IMR-90 (cell line): ENCODE data around the gene MEPCE. TPM values are rescaled to one million over a fixed set of nuclear protein-coding genes. Genes with fewer than 3 reads are reported as not detected.

Source experiments
- ATAC-seq: fragments of 200-7000 bp; cut with Tn5 transposase; 2 replicates; pipeline ENCODE4 v1.9.1; 2020; ENCODE audit warnings: low read depth, mild to moderate bottlenecking, moderate library complexity
- BruUV-seq: library from RNA; stranded (reverse); fragments of 400-500 nt; replicated peaks from 2 replicates; lab custom pipeline; 2021; lab: Mats Ljungman, UMichigan
- CTCF ChIA-PET: fragments of 300-600 bp; formaldehyde crosslinking; extraction: SDS; loops from one replicate; lab custom pipeline; 2021; ENCODE audit warnings: antibody characterized with exemption; lab: Yijun Ruan, JAX
- POLR2A ChIA-PET: fragments of 300-600 bp; sonication (Branson Sonifier 250); formaldehyde crosslinking; loops from one replicate; lab custom pipeline; 2022; ENCODE audit warnings: antibody characterized with exemption; ENCODE audit not compliant: unreplicated experiment; lab: Charles Lee
- DNase-seq: peaks from one replicate; pipeline ENCODE4 v3.0.0; 2013
- H2AFZ ChIP-seq: replicated peaks from 2 replicates; pipeline ENCODE3; 2013; ENCODE audit warnings: low read length, mild to moderate bottlenecking; ENCODE audit not compliant: poor library complexity
- H2AK5ac ChIP-seq: 2 replicates; pipeline ENCODE4 v1.6.1; 2013; ENCODE audit warnings: low read depth, low read length, inconsistent platforms
- H2AK9ac ChIP-seq: replicated peaks from 2 replicates; pipeline ENCODE3; 2013; ENCODE audit warnings: mild to moderate bottlenecking, low read depth, low read length, moderate library complexity; ENCODE audit not compliant: poor library complexity
- H2BK120ac ChIP-seq: 2 replicates; pipeline ENCODE4 v1.6.1; 2013; ENCODE audit warnings: low read depth, low read length, inconsistent platforms
- H2BK15ac ChIP-seq: 3 replicates; pipeline ENCODE4 v1.6.1; 2013; ENCODE audit warnings: low read depth, low read length, inconsistent platforms
- H2BK20ac ChIP-seq: 2 replicates; pipeline ENCODE4 v1.6.1; 2013; ENCODE audit warnings: low read depth, mild to moderate bottlenecking, inconsistent platforms, low read length, moderate library complexity
- H2BK5ac ChIP-seq: 2 replicates; pipeline ENCODE4 v1.6.1; 2013; ENCODE audit warnings: mild to moderate bottlenecking, low read depth, low read length, inconsistent platforms; ENCODE audit not compliant: poor library complexity, severe bottlenecking
- H3K14ac ChIP-seq: replicated peaks from 2 replicates; pipeline ENCODE4 v1.6.1; 2013; ENCODE audit warnings: low read depth, low read length, inconsistent platforms
- H3K18ac ChIP-seq: 2 replicates; pipeline ENCODE4 v1.6.1; 2013; ENCODE audit warnings: low read depth, low read length, control low read depth
- H3K23ac ChIP-seq: 2 replicates; pipeline ENCODE4 v1.6.1; 2013; ENCODE audit warnings: low read depth, low read length, inconsistent platforms
- H3K27ac ChIP-seq: 2 replicates; pipeline ENCODE4 v1.5.1; 2013; ENCODE audit warnings: mild to moderate bottlenecking, control low read depth, low read length; ENCODE audit not compliant: insufficient read depth
- H3K27me3 ChIP-seq: 2 replicates; pipeline ENCODE4 v1.6.1; 2013; ENCODE audit warnings: low read length; ENCODE audit not compliant: control insufficient read depth, insufficient read depth
- H3K36me3 ChIP-seq: 2 replicates; pipeline ENCODE4 v1.6.1; 2013; ENCODE audit warnings: low read length, mixed read lengths; ENCODE audit not compliant: control insufficient read depth, insufficient read depth
- H3K4ac ChIP-seq: 2 replicates; pipeline ENCODE4 v1.6.1; 2013; ENCODE audit warnings: low read depth, low read length, inconsistent platforms
- H3K4me1 ChIP-seq: 2 replicates; pipeline ENCODE4 v1.6.1; 2013; ENCODE audit warnings: low read length, mixed read lengths; ENCODE audit not compliant: control insufficient read depth, insufficient read depth
- H3K4me2 ChIP-seq: 2 replicates; pipeline ENCODE4 v1.6.1; 2013; ENCODE audit warnings: low read depth, mild to moderate bottlenecking, control low read depth, low read length, moderate library complexity
- H3K4me3 ChIP-seq: 2 replicates; pipeline ENCODE4 v1.5.1; 2013; ENCODE audit warnings: low read depth, mild to moderate bottlenecking, control low read depth, low read length, moderate library complexity; ENCODE audit not compliant: insufficient read depth
- H3K56ac ChIP-seq: 2 replicates; pipeline ENCODE4 v1.6.1; 2013; ENCODE audit warnings: low read length, inconsistent platforms; ENCODE audit not compliant: insufficient read depth; ENCODE audit errors: extremely low read depth
- H3K79me1 ChIP-seq, 2 experiments: 2 replicates each; pipeline ENCODE4 v1.6.1; 2013; ENCODE audit warnings: low read length in 2 of 2, inconsistent platforms in 1 of 2, low read depth in 1 of 2
- H3K9ac ChIP-seq: 2 replicates; pipeline ENCODE4 v1.6.1; 2013; ENCODE audit warnings: low read depth, low read length, control low read depth
- H3K9me1 ChIP-seq: 2 replicates; pipeline ENCODE4 v1.6.1; 2013; ENCODE audit warnings: low read length, inconsistent platforms; ENCODE audit not compliant: insufficient read depth
- H3K9me3 ChIP-seq: 2 replicates; pipeline ENCODE4 v1.6.1; 2013; ENCODE audit warnings: low read length; ENCODE audit not compliant: control insufficient read depth, insufficient read depth
- H4K20me1 ChIP-seq: 2 replicates; pipeline ENCODE4 v1.6.1; 2013; ENCODE audit warnings: low read length, inconsistent platforms; ENCODE audit not compliant: insufficient read depth
- H4K5ac ChIP-seq: 2 replicates; pipeline ENCODE4 v1.6.1; 2013; ENCODE audit warnings: mild to moderate bottlenecking, low read depth, low read length, control low read depth
- H4K8ac ChIP-seq, 2 experiments: 2 replicates each; pipeline ENCODE4 v1.6.1; 2013; ENCODE audit warnings: low read depth in 2 of 2, low read length in 2 of 2, control low read depth in 1 of 2, inconsistent platforms in 1 of 2
- H4K91ac ChIP-seq: 2 replicates; pipeline ENCODE4 v1.6.1; 2013; ENCODE audit warnings: low read depth, low read length, inconsistent platforms; ENCODE audit not compliant: insufficient read depth
- BHLHE40 ChIP-seq: fragments of 150-350 bp; IDR thresholded peaks from 2 replicates; pipeline ENCODE4 v1.6.1; 2016; ENCODE audit warnings: mild to moderate bottlenecking, low read depth, low read length
- CTCF ChIP-seq: conservative IDR thresholded peaks from 2 replicates; pipeline ENCODE4 v1.5.1; 2012; ENCODE audit warnings: mild to moderate bottlenecking, low read depth, low read length, improper control_type of control experiment
- ELK1 ChIP-seq: fragments of 150-350 bp; IDR thresholded peaks from 2 replicates; pipeline ENCODE4 v1.6.1; 2016; ENCODE audit warnings: low read depth, mild to moderate bottlenecking, low read length, moderate library complexity, borderline replicate concordance
- MAFK ChIP-seq: IDR thresholded peaks from 2 replicates; pipeline ENCODE4 v1.6.1; 2012; ENCODE audit warnings: low read depth, low read length, improper control_type of control experiment
- MAZ ChIP-seq: IDR thresholded peaks from 2 replicates; pipeline ENCODE4 v1.6.1; 2012; ENCODE audit warnings: low read depth, mild to moderate bottlenecking, low read length, improper control_type of control experiment, moderate library complexity, borderline replicate concordance
- MXI1 ChIP-seq: IDR thresholded peaks from 2 replicates; pipeline ENCODE4 v1.6.1; 2012; ENCODE audit warnings: low read depth, mild to moderate bottlenecking, low read length, moderate library complexity, borderline replicate concordance
- NFE2L2 ChIP-seq: fragments of 150-350 bp; IDR thresholded peaks from 2 replicates; pipeline ENCODE4 v1.6.1; 2016; ENCODE audit warnings: low read depth, mild to moderate bottlenecking, low read length
- POLR2A ChIP-seq: IDR thresholded peaks from 2 replicates; pipeline ENCODE4 v1.6.1; 2012; ENCODE audit warnings: mild to moderate bottlenecking, low read depth, low read length
- USF2 ChIP-seq: fragments of 150-350 bp; IDR thresholded peaks from 2 replicates; pipeline ENCODE4 v1.6.1; 2017; ENCODE audit warnings: mild to moderate bottlenecking, antibody characterized with exemption, low read length, low read depth
- WGBS, 2 experiments: methylation state at CpG; one replicate each; pipeline versions ENCODE4 v1.1.5 to v1.1.7; 2013; ENCODE audit warnings: missing lambda C conversion rate in 2 of 2; ENCODE audit not compliant: insufficient read length in 1 of 2; ENCODE audit errors: extremely low coverage in 2 of 2; 5-methylcytosine and 5-hydroxymethylcytosine counted together
- dilution Hi-C: fragments of 300-500 bp; cut with HindIII; formaldehyde crosslinking; loops from one replicate; pipeline ENCODE4 v1.14.3; 2018; ENCODE audit warnings: low sequenced_read_pairs; ENCODE audit not compliant: unreplicated experiment
- in situ Hi-C: fragments of 300-500 bp; cut with MboI; formaldehyde crosslinking; loops from 3 replicates; pipeline ENCODE4 v1.14.3; 2019; ENCODE audit warnings: low sequenced_read_pairs, inconsistent platforms, mixed read lengths
- intact Hi-C: fragments of 100-400 bp; cut with micrococcal nuclease; formaldehyde crosslinking; loops from 2 replicates; pipeline ENCODE4 v1.10.0; 2022
- polyA plus RNA-seq, 3 experiments: library from polyadenylated mRNA; depleted of rRNA; stranded (reverse); fragments of >200 nt; gene quantifications; 2 replicates each; pipeline ENCODE4 v1.2.3, GENCODE V29; 2012; ENCODE audit warnings: low replicate concordance in 1 of 3
- total RNA-seq: library from RNA; depleted of rRNA; stranded (reverse); fragments of >200 nt; gene quantifications from 2 replicates; pipeline ENCODE4 v1.2.3, GENCODE V29; 2012

Gene MEPCE
- total and polyA plus RNA-seq, 2 of the 4 experiments (the other 2 are of a cell fraction): 18.2 to 22.9 TPM

GRCh38 chr7:100428967-100429636 lies 529 bp upstream of the MEPCE start:
- H2BK120ac ChIP-seq: peak overlapping the region; percentile 95
- H2AK5ac ChIP-seq: peak overlapping the region; percentile 99
- peak overlapping the region; percentile 100 for H3K14ac ChIP-seq
- H3K4me1 ChIP-seq: peaks cover 7% of the 10 kb centered on the region; the same call in 1 of the 2 replicates
- H2BK15ac ChIP-seq: peak overlapping the region; percentile 79; the same call in 1 of the 3 replicates
- H3K18ac ChIP-seq: peak overlapping the region; percentile 89
- intact Hi-C loops (no loop called here), dilution Hi-C loops (no loop called here), in situ Hi-C loops (loop anchor here (25.0 kb wide), 1 partner anchor 683 kb away; no protein-coding TSS in a partner anchor)
- no peaks in the 10 kb centered on the region for H3K27me3 ChIP-seq
- H3K4ac ChIP-seq: peak overlapping the region; percentile 97
- H4K20me1 ChIP-seq: peaks cover 13% of the 10 kb centered on the region
- H2BK5ac ChIP-seq: peak overlapping the region; percentile 96
- H3K56ac ChIP-seq: peak overlapping the region; percentile 98
- peak overlapping the region; percentile 95 for H3K9ac ChIP-seq
- no TSS peak for BruUV-seq
- peak overlapping the region; percentile 64 for H3K4me3 ChIP-seq
- peaks cover 20% of the 10 kb centered on the region for H3K36me3 ChIP-seq
- ChIA-PET POLR2A (interaction anchor here (0.6 to 1.0 kb wide), 5 partner anchors 13 to 206 kb away, joined by 3 to 13 read pairs (median 5); partner anchors contain the start of gene FBXO24), CTCF (interaction anchor here (0.7 to 1.4 kb wide), 4 partner anchors 11 to 36 kb away, joined by 3 to 8 read pairs (median 4); no protein-coding TSS in a partner anchor)
- TF ChIP-seq POLR2A (peak; percentile 88), MXI1 (peak; percentile 73; the same call in 1 of the 2 replicates), USF2 (peak; percentile 97), MAFK (peak; percentile 52), CTCF (no peak), ELK1 (no peak), BHLHE40 (peak; percentile 100), NFE2L2 (peak; percentile 85), MAZ (peak; percentile 99)
- H4K91ac ChIP-seq: peak overlapping the region; percentile 99
- H3K4me2 ChIP-seq: peak overlapping the region; percentile 85
- H3K9me3 ChIP-seq: no peaks in the 10 kb centered on the region
- H4K8ac ChIP-seq: peak overlapping the region; percentile 73 to 99
- H2AFZ ChIP-seq: peak overlapping the region; percentile 90
- H3K27ac ChIP-seq: peak overlapping the region; percentile 97
- peak overlapping the region; percentile 98 for H3K23ac ChIP-seq
- H3K79me1 ChIP-seq: peaks cover 6 to 39% of the 10 kb centered on the region in 2 experiments; a peak in 3 of 4 replicates
- no peak overlapping the region for H2BK20ac ChIP-seq
- peak overlapping the region; percentile 87 for H4K5ac ChIP-seq
- peak overlapping the region; percentile 98 for H2AK9ac ChIP-seq
- peak; percentile 99 for DNase-seq
- peak; percentile 74 for ATAC-seq
- H3K9me1 ChIP-seq: peaks cover 12% of the 10 kb centered on the region
- WGBS, 2 experiments: 0% methylated on average over 6 of the region's 40 CpGs; no CpG with 5 or more reads in 1 of the 2 experiments
